Aorta (tissue), 5 donors: Measurements from ENCODE around the gene CFAP210. TPM values are rescaled to one million over a fixed set of nuclear protein-coding genes. Genes with fewer than 3 reads are reported as not detected.

Experiments
- ATAC-seq: fragments of 200-7000 bp; cut with Tn5 transposase; one replicate; pipeline ENCODE4 v1.9.1; 2022; ENCODE audit warnings: moderate library complexity; ENCODE audit not compliant: low FRiP score
- DNase-seq, 2 donors: peaks; one replicate each; pipeline ENCODE4 v3.0.0-alpha.2; 2020
- H3K27ac ChIP-seq, 2 donors: one replicate each; pipeline ENCODE4 v1.5.1; 2013; ENCODE audit warnings: low read length in 2 of 2, mild to moderate bottlenecking in 2 of 2, moderate library complexity in 2 of 2, control low read depth in 1 of 2, inconsistent platforms in 1 of 2, low read depth in 1 of 2
- H3K27me3 ChIP-seq, 2 donors: one replicate each; pipeline ENCODE4 v1.6.1; 2013; ENCODE audit warnings: control low read depth in 1 of 2, low read length in 1 of 2, mild to moderate bottlenecking in 1 of 2, moderate library complexity in 1 of 2; ENCODE audit not compliant: insufficient read depth in 2 of 2, control insufficient read depth in 1 of 2
- H3K36me3 ChIP-seq, 2 donors: one replicate each; pipeline ENCODE4 v1.6.1; 2013; ENCODE audit warnings: control low read depth in 1 of 2, low read length in 1 of 2, mild to moderate bottlenecking in 1 of 2; ENCODE audit not compliant: insufficient read depth in 2 of 2, control insufficient read depth in 1 of 2
- H3K4me1 ChIP-seq, 2 donors: one replicate each; pipeline ENCODE4 v1.6.1; 2013; ENCODE audit warnings: low read length in 2 of 2, control low read depth in 1 of 2, mild to moderate bottlenecking in 1 of 2, moderate library complexity in 1 of 2; ENCODE audit not compliant: insufficient read depth in 2 of 2, control insufficient read depth in 1 of 2
- H3K4me3 ChIP-seq, 2 donors: one replicate each; pipeline ENCODE4 v1.5.1; 2013; ENCODE audit warnings: low read length in 2 of 2, control low read depth in 1 of 2, mild to moderate bottlenecking in 1 of 2
- H3K9me3 ChIP-seq: one replicate; pipeline ENCODE4 v1.6.1; 2013; ENCODE audit warnings: mild to moderate bottlenecking, low read length; ENCODE audit not compliant: control insufficient read depth
- WGBS, 2 donors: extraction: QIAGEN DNeasy Blood & Tissue Kit; methylation state at CpG; one replicate each; pipeline ENCODE4 v1.1.7; 2013; 5-methylcytosine and 5-hydroxymethylcytosine counted together
- intact Hi-C, 2 donors: fragments of 100-400 bp; cut with DNase I; formaldehyde crosslinking; loops; one replicate each; pipeline versions ENCODE4 v1.14.2 to v1.15.0; 2022
- polyA plus RNA-seq, 2 donors: library from polyadenylated mRNA; stranded (reverse); fragments of 200-250 nt; gene quantifications; one replicate each; pipeline ENCODE4 v1.2.3, GENCODE V29; 2013
- total RNA-seq, 2 donors: library from RNA; stranded (reverse); fragmentation: NEBNext Ultra II Directional; extraction: Animal tissue kit (Norgen Biotek cat#: 25700); gene quantifications; one replicate each; pipeline ENCODE4 v1.2.1, GENCODE V29; 2021
- donor health status: healthy with polysubstance abuse.
- donor health status: Bipolar disorder and iron deficiency.
- donor health status: DM: no; HTN: no; CAD: no.
- donor health status: DM: no; HTN: no; CAD: no.
- donor health status: DM: yes; HTN: yes; CAD: no.

The CFAP210 gene
- total and polyA plus RNA-seq, 4 donors: 0.05 to 0.58 TPM; not detected in 2

DNA sequence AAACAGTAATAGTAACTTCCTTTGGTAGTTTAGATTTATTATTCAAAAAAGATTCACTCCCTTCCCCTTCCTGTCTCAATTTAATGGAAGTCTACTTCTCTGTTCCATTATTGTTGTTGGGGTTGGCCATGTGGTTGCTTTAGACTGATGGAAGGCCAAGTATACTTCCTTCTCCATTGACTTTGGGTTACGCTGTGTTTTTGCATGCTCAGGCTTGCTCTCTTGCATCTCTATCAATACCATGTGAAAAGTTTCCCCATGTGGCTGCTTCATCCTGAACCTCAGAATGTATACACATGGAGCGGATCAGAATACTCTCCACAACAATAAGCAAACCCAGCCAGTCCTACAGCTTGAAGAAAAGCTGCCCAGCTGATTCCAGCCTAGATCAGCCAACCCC lies 20.3 kb downstream of the CFAP210 start:
- DNase-seq: no peak
- H3K4me3 ChIP-seq: no peak overlapping the region
- no peak overlapping the region for H3K27ac ChIP-seq
- H3K9me3 ChIP-seq: no peaks in the 10 kb centered on the region
- no peak for ATAC-seq
- H3K36me3 ChIP-seq: no peaks in the 10 kb centered on the region
- WGBS, 2 donors: 88 to 95% methylated on average over 2 of the region's 2 CpGs
- intact Hi-C loops: no loop called here
- H3K4me1 ChIP-seq: no peaks in the 10 kb centered on the region
- no peaks in the 10 kb centered on the region for H3K27me3 ChIP-seq

DNA sequence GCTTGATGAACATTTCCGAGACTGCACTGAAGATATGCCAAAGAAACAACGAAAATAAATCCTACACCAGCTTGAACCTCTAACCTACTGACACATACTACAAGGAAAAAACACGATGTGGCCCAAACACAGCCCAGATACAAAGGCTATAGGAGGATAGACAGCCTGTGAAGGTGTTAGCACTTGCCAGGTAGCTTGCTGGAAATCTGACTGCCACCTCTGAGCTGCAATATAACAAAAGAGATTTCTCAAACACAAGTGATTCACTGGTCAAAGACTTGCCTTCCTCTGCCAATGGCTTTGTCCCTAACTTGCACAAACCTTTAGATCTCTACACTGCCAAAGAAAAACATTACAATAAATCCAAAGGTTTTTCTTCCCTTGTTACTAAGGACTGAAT lies 21.1 kb downstream of the CFAP210 start:
- no peaks in the 10 kb centered on the region for H3K9me3 ChIP-seq
- no peaks in the 10 kb centered on the region for H3K36me3 ChIP-seq
- ATAC-seq (no peak), DNase-seq (no peak)
- 48 to 59% methylated on average over 3 of the region's 3 CpGs for WGBS, 2 donors
- H3K27ac ChIP-seq: no peak overlapping the region
- no peaks in the 10 kb centered on the region for H3K4me1 ChIP-seq
- no peak overlapping the region for H3K4me3 ChIP-seq
- no peaks in the 10 kb centered on the region for H3K27me3 ChIP-seq
- intact Hi-C loops: no loop called here

DNA sequence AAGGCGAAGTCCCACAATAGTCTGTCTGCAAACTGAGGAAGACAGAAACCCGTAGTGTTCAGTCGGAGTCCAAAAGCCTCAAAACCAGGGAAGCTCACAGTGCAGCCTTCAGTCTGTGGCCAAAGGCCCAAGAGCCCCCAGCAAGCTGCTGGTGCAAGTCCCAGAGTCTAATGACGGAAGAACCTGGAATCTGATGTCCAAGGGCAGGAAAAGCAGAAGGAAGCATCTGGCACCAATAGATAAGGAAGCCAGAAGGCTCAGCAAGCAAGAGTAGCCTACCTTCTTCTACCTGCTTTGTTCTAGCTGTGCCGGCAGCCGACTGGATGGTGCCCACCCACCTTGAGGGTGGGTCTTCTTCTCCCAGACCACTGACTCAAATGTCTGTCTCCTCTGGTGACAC lies 21.8 kb downstream of the CFAP210 start:
- WGBS, 2 donors: 81 to 88% methylated on average over 6 of the region's 6 CpGs
- ATAC-seq: no peak
- Histone ChIP-seq H3K36me3 (no peaks in the 10 kb centered on the region), H3K4me3 (no peak overlapping the region), H3K4me1 (no peaks in the 10 kb centered on the region), H3K27ac (no peak overlapping the region), H3K9me3 (no peaks in the 10 kb centered on the region), H3K27me3 (no peaks in the 10 kb centered on the region)
- intact Hi-C loops: no loop called here
- no peak for DNase-seq

DNA sequence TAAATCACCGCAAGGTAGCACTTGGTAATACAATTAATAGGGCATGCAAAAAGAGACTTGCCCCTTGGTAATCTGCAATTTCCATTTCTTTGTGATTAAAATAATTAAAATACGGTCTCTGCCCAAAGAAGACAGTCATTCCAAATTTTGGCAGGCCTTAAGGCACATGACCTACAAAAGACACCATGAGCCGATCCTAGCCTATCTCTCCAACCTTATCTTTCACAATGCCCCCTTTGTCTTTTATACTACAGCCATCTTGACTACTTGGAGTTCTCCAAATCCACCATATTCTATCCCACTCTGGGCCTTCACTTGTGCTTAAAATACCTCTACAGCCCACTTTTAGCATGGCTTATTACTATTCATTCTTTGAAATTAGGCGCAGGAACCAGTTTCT lies 23.3 kb downstream of the CFAP210 start:
- intact Hi-C loops: no loop called here
- H3K27ac ChIP-seq: no peak overlapping the region
- H3K27me3 ChIP-seq: no peaks in the 10 kb centered on the region
- H3K9me3 ChIP-seq: no peaks in the 10 kb centered on the region
- no peaks in the 10 kb centered on the region for H3K36me3 ChIP-seq
- no peak for DNase-seq
- no peak for ATAC-seq
- WGBS, 2 donors: 96% methylated on average over 4 of the region's 4 CpGs
- H3K4me1 ChIP-seq: no peaks in the 10 kb centered on the region
- H3K4me3 ChIP-seq: no peak overlapping the region

DNA sequence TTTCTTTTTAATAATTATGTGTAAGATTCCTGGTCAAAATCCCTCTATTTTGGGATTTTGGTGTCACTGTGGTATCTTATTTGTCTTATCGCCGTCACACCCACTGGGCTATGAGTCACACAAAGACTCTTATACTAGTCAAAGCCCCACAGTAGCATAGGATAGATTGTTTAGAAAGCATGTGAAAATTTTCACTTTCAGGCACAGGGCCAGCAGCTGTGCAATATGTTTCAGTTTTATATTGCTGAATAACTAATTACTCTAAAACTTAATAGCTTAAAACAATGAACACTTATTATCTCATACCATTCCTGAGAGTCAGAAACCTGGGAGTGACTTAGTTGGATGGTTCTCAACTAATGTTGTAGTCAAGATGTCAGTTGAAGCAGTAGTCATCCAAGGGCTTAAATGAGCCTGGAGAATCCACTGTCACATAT lies 24.0 kb downstream of the CFAP210 start:
- no peak for ATAC-seq
- intact Hi-C loops: no loop called here
- Histone ChIP-seq H3K9me3 (no peaks in the 10 kb centered on the region), H3K4me1 (no peaks in the 10 kb centered on the region), H3K4me3 (no peak overlapping the region), H3K27me3 (no peaks in the 10 kb centered on the region), H3K36me3 (no peaks in the 10 kb centered on the region), H3K27ac (no peak overlapping the region)
- no peak for DNase-seq
- 79 to 81% methylated on average over 2 of the region's 2 CpGs for WGBS, 2 donors

GRCh38 chr2:169667583-169667982 lies 26.6 kb downstream of the CFAP210 start:
- intact Hi-C loops: no loop called here
- ATAC-seq (no peak), DNase-seq (no peak)
- Histone ChIP-seq H3K36me3 (no peaks in the 10 kb centered on the region), H3K9me3 (no peaks in the 10 kb centered on the region), H3K4me3 (no peak overlapping the region), H3K4me1 (no peaks in the 10 kb centered on the region), H3K27me3 (no peaks in the 10 kb centered on the region), H3K27ac (no peak overlapping the region)
- 28 to 31% methylated on average over 2 of the region's 2 CpGs for WGBS, 2 donors

DNA sequence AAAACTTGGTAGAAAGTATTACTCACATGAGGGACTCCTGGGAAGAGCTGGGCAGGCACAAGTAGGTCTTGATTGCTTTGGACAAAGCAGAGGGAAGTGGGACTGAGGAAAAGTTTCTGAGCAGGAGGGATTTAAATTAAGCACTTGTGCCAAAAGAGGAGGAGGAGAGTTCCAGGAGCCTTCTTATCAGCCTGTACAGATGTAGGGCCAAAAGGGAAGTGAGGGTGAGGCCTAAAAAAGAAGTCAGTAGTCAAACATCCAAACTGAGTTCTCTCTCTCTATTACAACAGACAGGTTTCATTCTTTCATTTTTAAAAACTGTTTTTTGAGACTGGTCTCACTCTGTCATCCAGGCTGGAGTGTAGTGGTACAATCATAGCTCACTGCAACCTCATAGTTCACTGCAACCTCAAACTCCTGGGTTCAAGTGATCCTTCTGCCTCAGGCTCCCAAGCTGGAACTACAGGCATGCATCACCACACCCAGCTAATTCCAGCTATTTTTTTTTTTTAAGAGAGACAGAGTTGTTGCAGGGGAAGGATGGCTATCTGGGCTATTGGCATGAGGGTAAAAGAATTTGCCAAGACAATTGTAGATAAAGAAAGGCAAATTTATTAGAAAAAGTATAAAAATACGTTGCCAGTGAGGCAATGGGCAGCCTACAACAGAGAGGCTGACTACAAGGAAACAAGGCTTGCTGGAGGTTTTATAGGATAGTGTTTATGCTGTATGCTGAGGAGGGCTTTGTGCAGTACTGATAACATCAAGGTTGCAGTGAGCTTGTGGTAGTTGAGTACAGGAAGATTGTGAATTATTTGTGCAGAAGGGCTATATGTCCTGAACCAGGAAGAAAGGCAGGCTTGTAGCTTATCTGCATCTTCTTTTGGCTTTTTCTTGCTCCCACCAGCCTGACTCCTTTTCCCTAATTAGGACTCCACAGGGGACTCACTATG lies 29.0 kb downstream of the CFAP210 start:
- no peaks in the 10 kb centered on the region for H3K4me1 ChIP-seq
- no peak for DNase-seq
- intact Hi-C loops: no loop called here
- no peaks in the 10 kb centered on the region for H3K9me3 ChIP-seq
- no peaks in the 10 kb centered on the region for H3K36me3 ChIP-seq
- 34 to 47% methylated on average over 1 of the region's 1 CpG for whole genome bisulfite sequencing, 2 donors
- H3K27ac ChIP-seq: no peak overlapping the region
- H3K27me3 ChIP-seq: no peaks in the 10 kb centered on the region
- ATAC-seq: no peak
- H3K4me3 ChIP-seq: no peak overlapping the region

DNA sequence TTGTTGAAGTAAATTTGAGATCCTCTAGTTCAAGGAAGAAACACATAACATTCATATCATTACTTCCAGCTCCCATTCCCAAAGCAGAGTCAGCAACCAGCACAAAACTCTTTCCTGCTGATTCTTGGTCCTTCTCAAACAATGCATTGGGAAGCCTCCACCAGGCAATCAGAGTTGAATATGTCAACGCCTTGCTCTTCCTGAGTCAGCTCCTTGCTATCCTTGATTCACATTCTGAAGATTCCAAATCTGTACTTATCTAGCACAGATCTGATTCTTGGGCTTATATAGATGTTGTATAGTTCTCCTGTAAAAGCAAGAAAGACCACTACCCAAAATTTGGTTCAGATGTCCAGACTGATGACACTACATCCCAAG lies 29.6 kb downstream of the CFAP210 start:
- intact Hi-C loops: no loop called here
- no peak overlapping the region for H3K4me3 ChIP-seq
- no peaks in the 10 kb centered on the region for H3K36me3 ChIP-seq
- H3K27ac ChIP-seq: no peak overlapping the region
- WGBS, 2 donors: 81 to 82% methylated on average over 1 of the region's 1 CpG
- DNase-seq (no peak), ATAC-seq (no peak)
- H3K27me3 ChIP-seq: no peaks in the 10 kb centered on the region
- no peaks in the 10 kb centered on the region for H3K4me1 ChIP-seq
- H3K9me3 ChIP-seq: no peaks in the 10 kb centered on the region

DNA sequence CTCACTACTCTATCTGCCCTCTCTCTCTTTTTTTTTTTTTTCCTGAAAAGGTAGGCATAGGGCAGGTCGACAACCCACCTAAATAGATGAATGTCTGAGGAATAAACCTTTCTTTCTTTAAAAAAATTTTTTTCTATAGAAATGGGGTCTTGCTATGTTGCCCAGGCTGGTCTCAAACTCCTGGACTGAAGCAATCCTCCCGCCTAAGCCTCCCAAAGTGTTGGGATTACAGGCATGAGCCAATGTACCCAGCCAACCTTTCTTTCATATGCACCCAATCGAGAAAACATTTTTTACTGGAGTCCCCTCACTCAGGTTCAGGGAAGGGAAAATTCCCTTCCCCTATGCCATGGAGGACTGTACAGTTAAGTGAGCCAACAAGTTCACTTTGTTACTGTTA lies 31.0 kb downstream of the CFAP210 start:
- Histone ChIP-seq H3K27me3 (no peaks in the 10 kb centered on the region), H3K27ac (no peak overlapping the region), H3K9me3 (no peaks in the 10 kb centered on the region), H3K4me1 (no peaks in the 10 kb centered on the region), H3K4me3 (no peak overlapping the region), H3K36me3 (no peaks in the 10 kb centered on the region)
- DNase-seq (no peak), ATAC-seq (no peak)
- WGBS, 2 donors: 88 to 91% methylated on average over 3 of the region's 3 CpGs
- intact Hi-C loops: no loop called here
